HCT116 (cell line): ENCODE data around the gene WDR4.

Experiments
- CBX3 ChIP-seq: IDR thresholded peaks from 2 replicates; pipeline ENCODE4 v1.6.1; 2012; ENCODE audit warnings: low read depth
- CEBPB ChIP-seq: IDR thresholded peaks from 2 replicates; pipeline ENCODE4 v1.6.1; 2012; ENCODE audit warnings: low read depth
- POLR2AphosphoS5 ChIP-seq: IDR thresholded peaks from 2 replicates; pipeline ENCODE4 v1.6.1; 2011; ENCODE audit warnings: mild to moderate bottlenecking, low read depth, low read length, moderate library complexity
- RAD21 ChIP-seq: IDR thresholded peaks from 2 replicates; pipeline ENCODE4 v1.6.1; 2012; ENCODE audit warnings: low read depth, mild to moderate bottlenecking
- SIN3A ChIP-seq: IDR thresholded peaks from 2 replicates; pipeline ENCODE4 v1.6.1; 2012; ENCODE audit warnings: low read depth
- TF ChIP-seq, protein P1 (sequence below), 3 experiments: fragments of 200-600 bp in 1 of 3; sonication (generic) in 1 of 3; IDR thresholded peaks in 2 of 3; conservative IDR thresholded peaks in 1 of 3; 2 replicates each; pipeline ENCODE4 v1.5.1; 2012 to 2017; ENCODE audit warnings: low read depth in 2 of 3, low read length in 2 of 3, antibody characterized with exemption in 1 of 3, borderline replicate concordance in 1 of 3, control low read depth in 1 of 3, mild to moderate bottlenecking in 1 of 3, mixed read lengths in 1 of 3, mixed run types in 1 of 3, moderate library complexity in 1 of 3; ENCODE audit not compliant: insufficient read depth in 1 of 3
- TF ChIP-seq, protein P2 (sequence below): IDR thresholded peaks from 2 replicates; pipeline ENCODE4 v1.6.1; 2012; ENCODE audit warnings: low read depth
- TF ChIP-seq, protein P3 (sequence below): IDR thresholded peaks from 2 replicates; pipeline ENCODE4 v1.6.1; 2011; ENCODE audit warnings: mild to moderate bottlenecking, low read length, moderate library complexity; ENCODE audit not compliant: insufficient replicate concordance; ENCODE audit errors: extremely low read depth

DNA sequence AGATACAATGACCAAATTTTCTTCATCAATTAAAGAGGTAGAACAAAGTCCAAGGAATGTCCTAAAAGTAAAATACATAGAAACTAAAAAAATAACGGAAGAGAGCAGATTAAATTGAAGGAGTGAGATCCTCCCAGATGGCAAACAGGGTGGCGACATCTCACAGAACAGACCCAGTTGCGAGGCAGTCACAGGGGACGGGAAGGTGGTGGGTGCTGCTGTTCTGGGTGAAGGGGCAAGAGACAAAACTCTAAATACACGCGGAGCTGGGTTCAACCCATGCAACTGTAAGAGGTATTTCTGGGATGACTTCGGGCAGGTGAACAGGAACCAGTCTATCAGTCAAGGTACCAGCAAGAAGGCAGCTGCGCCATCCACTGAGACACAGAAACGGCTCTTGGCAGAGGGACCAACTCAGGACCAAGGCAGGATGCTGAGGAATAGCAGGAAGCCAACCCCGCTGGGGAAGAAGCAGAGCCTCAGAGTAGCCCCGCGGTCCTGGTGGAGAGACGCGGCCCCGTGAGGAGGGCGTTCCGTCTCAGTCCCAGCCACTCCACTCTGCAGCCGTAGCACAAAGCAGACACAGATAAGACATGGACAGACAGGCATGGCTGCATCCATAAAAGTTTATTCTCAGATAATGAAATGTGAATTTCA is 32.2 kb downstream of the WDR4 start:
- TF ChIP-seq, protein P1, sequence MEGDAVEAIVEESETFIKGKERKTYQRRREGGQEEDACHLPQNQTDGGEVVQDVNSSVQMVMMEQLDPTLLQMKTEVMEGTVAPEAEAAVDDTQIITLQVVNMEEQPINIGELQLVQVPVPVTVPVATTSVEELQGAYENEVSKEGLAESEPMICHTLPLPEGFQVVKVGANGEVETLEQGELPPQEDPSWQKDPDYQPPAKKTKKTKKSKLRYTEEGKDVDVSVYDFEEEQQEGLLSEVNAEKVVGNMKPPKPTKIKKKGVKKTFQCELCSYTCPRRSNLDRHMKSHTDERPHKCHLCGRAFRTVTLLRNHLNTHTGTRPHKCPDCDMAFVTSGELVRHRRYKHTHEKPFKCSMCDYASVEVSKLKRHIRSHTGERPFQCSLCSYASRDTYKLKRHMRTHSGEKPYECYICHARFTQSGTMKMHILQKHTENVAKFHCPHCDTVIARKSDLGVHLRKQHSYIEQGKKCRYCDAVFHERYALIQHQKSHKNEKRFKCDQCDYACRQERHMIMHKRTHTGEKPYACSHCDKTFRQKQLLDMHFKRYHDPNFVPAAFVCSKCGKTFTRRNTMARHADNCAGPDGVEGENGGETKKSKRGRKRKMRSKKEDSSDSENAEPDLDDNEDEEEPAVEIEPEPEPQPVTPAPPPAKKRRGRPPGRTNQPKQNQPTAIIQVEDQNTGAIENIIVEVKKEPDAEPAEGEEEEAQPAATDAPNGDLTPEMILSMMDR (IDR thresholded peaks at IDR 0.05 in 2 of 3, conservative IDR thresholded peaks at IDR 0.05 in 1 of 3; ENCODE audit: borderline replicate concordance in 1 of 3, insufficient read depth in 1 of 3, low read depth in 2 of 3, low read length in 2 of 3), result no peak
- TF ChIP-seq CBX3 (no peak), SIN3A (no peak), CEBPB (no peak), RAD21 (no peak), POLR2AphosphoS5 (no peak)
- TF ChIP-seq, protein P2, sequence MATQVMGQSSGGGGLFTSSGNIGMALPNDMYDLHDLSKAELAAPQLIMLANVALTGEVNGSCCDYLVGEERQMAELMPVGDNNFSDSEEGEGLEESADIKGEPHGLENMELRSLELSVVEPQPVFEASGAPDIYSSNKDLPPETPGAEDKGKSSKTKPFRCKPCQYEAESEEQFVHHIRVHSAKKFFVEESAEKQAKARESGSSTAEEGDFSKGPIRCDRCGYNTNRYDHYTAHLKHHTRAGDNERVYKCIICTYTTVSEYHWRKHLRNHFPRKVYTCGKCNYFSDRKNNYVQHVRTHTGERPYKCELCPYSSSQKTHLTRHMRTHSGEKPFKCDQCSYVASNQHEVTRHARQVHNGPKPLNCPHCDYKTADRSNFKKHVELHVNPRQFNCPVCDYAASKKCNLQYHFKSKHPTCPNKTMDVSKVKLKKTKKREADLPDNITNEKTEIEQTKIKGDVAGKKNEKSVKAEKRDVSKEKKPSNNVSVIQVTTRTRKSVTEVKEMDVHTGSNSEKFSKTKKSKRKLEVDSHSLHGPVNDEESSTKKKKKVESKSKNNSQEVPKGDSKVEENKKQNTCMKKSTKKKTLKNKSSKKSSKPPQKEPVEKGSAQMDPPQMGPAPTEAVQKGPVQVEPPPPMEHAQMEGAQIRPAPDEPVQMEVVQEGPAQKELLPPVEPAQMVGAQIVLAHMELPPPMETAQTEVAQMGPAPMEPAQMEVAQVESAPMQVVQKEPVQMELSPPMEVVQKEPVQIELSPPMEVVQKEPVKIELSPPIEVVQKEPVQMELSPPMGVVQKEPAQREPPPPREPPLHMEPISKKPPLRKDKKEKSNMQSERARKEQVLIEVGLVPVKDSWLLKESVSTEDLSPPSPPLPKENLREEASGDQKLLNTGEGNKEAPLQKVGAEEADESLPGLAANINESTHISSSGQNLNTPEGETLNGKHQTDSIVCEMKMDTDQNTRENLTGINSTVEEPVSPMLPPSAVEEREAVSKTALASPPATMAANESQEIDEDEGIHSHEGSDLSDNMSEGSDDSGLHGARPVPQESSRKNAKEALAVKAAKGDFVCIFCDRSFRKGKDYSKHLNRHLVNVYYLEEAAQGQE, result no peak
- TF ChIP-seq, protein P3, sequence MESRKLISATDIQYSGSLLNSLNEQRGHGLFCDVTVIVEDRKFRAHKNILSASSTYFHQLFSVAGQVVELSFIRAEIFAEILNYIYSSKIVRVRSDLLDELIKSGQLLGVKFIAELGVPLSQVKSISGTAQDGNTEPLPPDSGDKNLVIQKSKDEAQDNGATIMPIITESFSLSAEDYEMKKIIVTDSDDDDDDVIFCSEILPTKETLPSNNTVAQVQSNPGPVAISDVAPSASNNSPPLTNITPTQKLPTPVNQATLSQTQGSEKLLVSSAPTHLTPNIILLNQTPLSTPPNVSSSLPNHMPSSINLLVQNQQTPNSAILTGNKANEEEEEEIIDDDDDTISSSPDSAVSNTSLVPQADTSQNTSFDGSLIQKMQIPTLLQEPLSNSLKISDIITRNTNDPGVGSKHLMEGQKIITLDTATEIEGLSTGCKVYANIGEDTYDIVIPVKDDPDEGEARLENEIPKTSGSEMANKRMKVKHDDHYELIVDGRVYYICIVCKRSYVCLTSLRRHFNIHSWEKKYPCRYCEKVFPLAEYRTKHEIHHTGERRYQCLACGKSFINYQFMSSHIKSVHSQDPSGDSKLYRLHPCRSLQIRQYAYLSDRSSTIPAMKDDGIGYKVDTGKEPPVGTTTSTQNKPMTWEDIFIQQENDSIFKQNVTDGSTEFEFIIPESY, result no peak
